ENCODE data around the gene LRRC52. TPM values are rescaled to one million over a fixed set of nuclear protein-coding genes. Genes with fewer than 3 reads are reported as not detected.

LRRC52 gene
- total and polyA plus RNA-seq, 4 donors = not detected

DNA sequence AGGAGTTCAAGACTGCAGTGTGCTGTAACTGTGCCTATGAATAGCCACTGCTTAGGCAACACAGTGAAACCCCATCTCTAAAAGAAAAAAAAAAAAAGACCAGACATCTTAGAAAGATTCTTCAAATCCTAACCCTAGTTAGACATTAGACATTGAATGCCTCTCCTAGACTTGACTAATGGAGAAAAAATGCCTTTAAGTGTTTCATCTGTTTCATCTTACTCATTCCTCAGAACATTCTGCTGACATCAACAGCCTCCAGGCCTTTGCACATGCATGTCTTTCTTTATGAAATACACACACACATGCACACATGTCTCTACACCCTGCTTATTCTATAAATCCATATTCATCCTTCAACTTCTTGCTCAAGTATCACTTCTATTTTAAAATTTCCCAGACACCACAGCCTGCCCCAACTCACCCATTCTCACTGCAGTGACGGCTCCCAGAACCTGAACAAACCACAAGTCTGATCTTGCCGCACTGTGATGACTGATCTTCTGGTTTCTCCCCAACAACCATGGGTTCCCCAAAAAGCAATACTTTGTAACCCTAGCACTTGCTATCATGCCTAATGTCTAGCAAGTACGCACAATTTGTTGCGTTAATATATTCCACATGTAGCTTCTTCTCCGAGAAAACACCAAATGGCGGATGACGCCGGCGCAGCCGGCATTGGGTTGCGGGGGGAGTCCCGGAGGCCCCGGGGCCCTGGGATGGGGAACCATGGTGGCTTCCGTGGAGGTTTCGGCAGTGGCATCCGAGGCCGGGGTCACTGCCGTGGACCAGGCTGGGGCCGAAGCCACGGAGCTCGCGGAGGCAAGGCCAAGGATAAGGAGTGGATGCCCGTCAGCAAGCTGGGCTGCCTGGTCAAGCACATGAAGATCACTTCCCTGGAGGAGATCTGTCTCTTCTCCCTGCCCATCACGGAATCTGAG lies 37.4 kb downstream of the LRRC52 start:
- TF ChIP-seq REST (IDR thresholded peaks at IDR 0.05) (no peak), JUND (IDR thresholded peaks at IDR 0.05) (no peak), RAD21 (IDR thresholded peaks at IDR 0.05) (no peak), MAX (IDR thresholded peaks at IDR 0.05) (no peak), HNF4A (conservative IDR thresholded peaks at IDR 0.05) (no peak), HNF4G (IDR thresholded peaks at IDR 0.05) (no peak), EGR1 (IDR thresholded peaks at IDR 0.05; ENCODE audit: low read depth in 2 of 2) (no peak), CTCF (IDR thresholded peaks at IDR 0.05; ENCODE audit: low read depth, low read length, missing input control) (no peak), SP1 (IDR thresholded peaks at IDR 0.05) (no peak), RXRA (IDR thresholded peaks at IDR 0.05) (no peak), FOXA1 (IDR thresholded peaks at IDR 0.05) (no peak), NR2F2 (IDR thresholded peaks at IDR 0.05) (no peak), ATF3 (IDR thresholded peaks at IDR 0.05) (no peak), TAF1 (conservative IDR thresholded peaks at IDR 0.05) (no peak), YY1 (IDR thresholded peaks at IDR 0.05) (no peak)
- TF ChIP-seq, protein P1, sequence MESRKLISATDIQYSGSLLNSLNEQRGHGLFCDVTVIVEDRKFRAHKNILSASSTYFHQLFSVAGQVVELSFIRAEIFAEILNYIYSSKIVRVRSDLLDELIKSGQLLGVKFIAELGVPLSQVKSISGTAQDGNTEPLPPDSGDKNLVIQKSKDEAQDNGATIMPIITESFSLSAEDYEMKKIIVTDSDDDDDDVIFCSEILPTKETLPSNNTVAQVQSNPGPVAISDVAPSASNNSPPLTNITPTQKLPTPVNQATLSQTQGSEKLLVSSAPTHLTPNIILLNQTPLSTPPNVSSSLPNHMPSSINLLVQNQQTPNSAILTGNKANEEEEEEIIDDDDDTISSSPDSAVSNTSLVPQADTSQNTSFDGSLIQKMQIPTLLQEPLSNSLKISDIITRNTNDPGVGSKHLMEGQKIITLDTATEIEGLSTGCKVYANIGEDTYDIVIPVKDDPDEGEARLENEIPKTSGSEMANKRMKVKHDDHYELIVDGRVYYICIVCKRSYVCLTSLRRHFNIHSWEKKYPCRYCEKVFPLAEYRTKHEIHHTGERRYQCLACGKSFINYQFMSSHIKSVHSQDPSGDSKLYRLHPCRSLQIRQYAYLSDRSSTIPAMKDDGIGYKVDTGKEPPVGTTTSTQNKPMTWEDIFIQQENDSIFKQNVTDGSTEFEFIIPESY (IDR thresholded peaks at IDR 0.05) = no peak
- Histone ChIP-seq H3K4me3 (ENCODE audit: low read depth in 1 of 3, low read length in 3 of 3) (no peak overlapping the region), H3K27me3 (ENCODE audit: control insufficient read depth in 4 of 4, insufficient read depth in 4 of 4, low read length in 3 of 4) (no peaks in the 10 kb centered on the region), H3K36me3 (ENCODE audit: control insufficient read depth in 4 of 4, insufficient read depth in 3 of 4, low read depth in 1 of 4, low read length in 3 of 4) (no peaks in the 10 kb centered on the region), H3K9ac (ENCODE audit: low read depth in 1 of 2, low read length in 2 of 2) (no peak overlapping the region), H3K9me3 (ENCODE audit: control insufficient read depth in 4 of 4, low read length in 3 of 4) (no peaks in the 10 kb centered on the region), H3K27ac (ENCODE audit: low read depth in 1 of 2, low read length in 2 of 2) (no peak overlapping the region), H3K4me1 (ENCODE audit: control insufficient read depth in 4 of 4, insufficient read depth in 4 of 4, low read length in 3 of 4) (no peaks in the 10 kb centered on the region)
- 95% methylated on average over 24 of the region's 24 CpGs for WGBS
- DNase-seq (ENCODE audit: low spot score) = no peak
